NB4 (cell line): ENCODE data around the gene OSMR.

Experiments used
- DNase-seq: peaks from one replicate; pipeline ENCODE4 v3.0.0; 2010; ENCODE audit warnings: low read depth
- H3K4me3 ChIP-seq: one replicate; pipeline ENCODE4 v1.5.1; 2011; ENCODE audit warnings: mild to moderate bottlenecking, low read depth, low read length, moderate library complexity
- CTCF ChIP-seq: IDR thresholded peaks from one replicate; pipeline ENCODE4 v1.5.1; 2012; ENCODE audit warnings: low read depth, low read length
- MAX ChIP-seq: IDR thresholded peaks from 2 replicates; pipeline ENCODE4 v1.6.1; 2011; ENCODE audit warnings: low read depth, low read length
- MYC ChIP-seq: IDR thresholded peaks from 2 replicates; pipeline ENCODE4 v1.6.1; 2011; ENCODE audit warnings: low read depth, low read length
- POLR2A ChIP-seq: IDR thresholded peaks from 2 replicates; pipeline ENCODE4 v1.6.1; 2011; ENCODE audit warnings: mild to moderate bottlenecking; ENCODE audit not compliant: insufficient read length; ENCODE audit errors: extremely low read depth

The OSMR gene

DNA sequence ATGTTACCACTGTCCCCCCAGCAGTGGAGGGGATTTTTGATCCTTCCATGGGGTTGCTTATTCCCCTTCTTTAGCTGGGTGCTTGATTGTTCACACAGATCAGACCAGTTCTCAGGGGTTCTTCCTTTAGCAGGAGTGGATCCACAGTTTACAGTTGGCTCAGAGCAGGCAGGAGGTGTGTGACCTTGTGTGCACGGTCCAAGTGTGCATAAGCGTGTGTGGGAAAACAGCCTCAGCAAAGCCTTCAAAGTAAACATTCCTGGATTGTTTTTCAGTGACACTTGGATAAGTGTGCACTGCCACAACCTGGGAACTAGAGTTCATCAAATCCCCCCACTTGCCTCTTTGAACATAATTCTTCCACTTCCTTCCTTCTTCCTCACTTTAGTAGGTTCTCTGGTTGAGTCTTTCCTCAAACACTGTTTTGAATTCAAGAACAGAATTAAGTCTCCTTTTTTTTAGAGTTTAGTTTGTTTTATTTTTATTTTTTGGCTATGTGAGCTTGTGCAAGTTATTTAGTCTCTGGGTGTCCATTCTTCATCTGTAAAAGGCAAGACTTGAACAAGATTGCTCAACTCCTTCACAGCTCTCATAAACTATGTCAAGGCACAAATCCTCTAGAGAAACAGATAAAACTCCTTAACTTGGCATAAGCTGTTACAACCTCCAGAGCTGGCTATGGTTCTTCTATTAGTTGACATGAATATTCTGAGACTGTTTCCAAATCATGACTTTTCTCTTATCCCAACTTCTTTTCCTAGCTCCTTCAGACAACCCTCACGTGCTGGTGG, 78.0 kb downstream of the OSMR start:
- DNase-seq = no peak
- H3K4me3 ChIP-seq = no peak overlapping the region
- TF ChIP-seq POLR2A = no peak
- TF ChIP-seq MAX = no peak
- no peak for TF ChIP-seq MYC
- TF ChIP-seq CTCF = no peak

DNA sequence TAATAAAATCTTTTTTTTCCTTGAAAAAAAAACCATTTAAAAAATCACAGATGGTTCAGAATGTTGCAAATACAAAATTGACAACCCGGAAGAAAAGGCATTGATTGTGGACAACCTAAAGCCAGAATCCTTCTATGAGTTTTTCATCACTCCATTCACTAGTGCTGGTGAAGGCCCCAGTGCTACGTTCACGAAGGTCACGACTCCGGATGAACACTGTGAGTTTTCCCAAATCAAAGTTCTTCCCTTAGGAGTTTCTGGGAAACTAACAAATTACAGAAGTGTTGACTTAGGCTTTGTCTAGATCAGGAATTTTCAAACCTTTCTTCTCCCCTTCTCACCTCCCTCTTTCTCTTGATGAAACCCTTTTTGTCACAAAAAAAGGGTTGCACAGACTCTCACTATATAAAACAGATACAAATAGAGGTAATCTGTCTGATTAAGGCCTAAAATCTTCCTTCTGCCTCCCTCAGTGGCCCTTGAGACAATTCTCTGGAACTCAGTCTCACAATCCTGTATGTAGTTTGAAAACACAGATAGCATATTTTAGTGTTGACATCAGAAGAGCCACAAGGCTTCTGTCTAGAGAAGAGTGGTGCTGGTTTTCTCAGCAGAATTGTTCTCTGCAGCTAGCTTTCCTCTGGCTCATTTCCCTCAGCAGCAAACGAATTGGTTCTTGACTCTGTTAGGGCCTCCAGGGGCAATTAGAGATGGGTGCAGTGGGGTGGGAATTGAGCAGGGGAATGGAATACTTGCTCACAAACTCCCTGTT, 79.5 kb downstream of the OSMR start:
- no peak for TF ChIP-seq MAX
- TF ChIP-seq MYC = no peak
- no peak for TF ChIP-seq POLR2A
- no peak for TF ChIP-seq CTCF
- DNase-seq = no peak
- H3K4me3 ChIP-seq = no peak overlapping the region

DNA sequence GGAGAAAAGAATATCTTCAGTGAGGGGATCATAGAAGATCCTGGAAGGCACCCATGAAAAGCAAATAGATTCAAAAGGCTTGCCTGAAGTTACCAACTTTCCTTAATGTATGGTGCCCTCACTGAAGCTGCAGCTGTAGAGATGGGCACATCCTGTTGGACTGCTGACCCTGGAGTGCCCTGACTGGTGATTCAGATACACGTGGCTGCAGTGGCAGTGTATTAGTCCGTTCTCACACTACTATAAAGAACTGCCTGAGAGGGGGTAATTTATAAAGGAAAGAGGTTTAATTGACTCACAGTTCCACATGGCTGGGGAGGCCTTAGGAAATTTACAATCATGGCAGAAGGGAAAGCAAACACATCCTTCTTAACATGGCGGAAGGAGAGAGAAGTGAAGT, 80.3 kb downstream of the OSMR start:
- no peak for TF ChIP-seq CTCF
- no peak for TF ChIP-seq POLR2A
- TF ChIP-seq MAX = no peak
- no peak for TF ChIP-seq MYC
- DNase-seq = no peak
- no peak overlapping the region for H3K4me3 ChIP-seq

GRCh38 chr5:38927470-38927869, 81.7 kb downstream of the OSMR start:
- TF ChIP-seq POLR2A = no peak
- TF ChIP-seq MYC = no peak
- no peak for TF ChIP-seq CTCF
- no peak overlapping the region for H3K4me3 ChIP-seq

DNA sequence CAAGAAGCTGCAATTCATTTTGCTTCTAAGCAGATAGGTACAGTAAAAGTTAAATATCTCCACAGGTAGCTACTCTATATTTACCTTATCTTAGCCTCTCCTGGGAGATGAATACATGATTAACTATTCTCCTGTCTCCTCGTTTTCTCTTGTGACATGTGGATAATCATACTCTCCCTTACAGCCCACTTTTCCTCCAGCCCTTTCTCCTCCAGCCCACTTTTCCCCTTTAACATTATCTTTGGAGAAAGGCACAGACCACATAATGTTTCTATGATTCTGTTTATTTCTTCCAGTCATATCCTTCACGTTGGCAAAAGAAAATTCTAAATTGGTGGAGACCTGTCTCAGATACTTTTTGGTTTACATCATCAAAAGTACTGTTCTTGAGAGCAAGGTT, 84.0 kb downstream of the OSMR start:
- no peak for TF ChIP-seq MAX
- no peak for TF ChIP-seq POLR2A
- no peak for TF ChIP-seq CTCF
- no peak for TF ChIP-seq MYC
- DNase-seq = no peak
- no peak overlapping the region for H3K4me3 ChIP-seq

More at GRCh38 chr5:38927470-38927869, 81.7 kb downstream of the OSMR start:
- DNase-seq = no peak
